Esophagus squamous epithelium (tissue), 4 donors: ENCODE data around the gene APAF1.

ENCODE experiments used
- POLR2A ChIP-seq, 4 donors: fragments of 450-650 bp; IDR thresholded peaks; one replicate each; pipeline ENCODE4 v1.6.1; 2017; ENCODE audit warnings: antibody characterized with exemption in 4 of 4, mild to moderate bottlenecking in 4 of 4, moderate library complexity in 3 of 4
- TF ChIP-seq, protein P1 (sequence below), 6 experiments: fragments of 450-650 bp in 4 of 6; fragments of 200-600 bp in 2 of 6; sonication (generic) in 2 of 6; IDR thresholded peaks; one replicate each; pipeline ENCODE4 v1.5.1; 2016 to 2019; ENCODE audit warnings: antibody characterized with exemption in 6 of 6, mild to moderate bottlenecking in 4 of 6, moderate library complexity in 4 of 6

DNA sequence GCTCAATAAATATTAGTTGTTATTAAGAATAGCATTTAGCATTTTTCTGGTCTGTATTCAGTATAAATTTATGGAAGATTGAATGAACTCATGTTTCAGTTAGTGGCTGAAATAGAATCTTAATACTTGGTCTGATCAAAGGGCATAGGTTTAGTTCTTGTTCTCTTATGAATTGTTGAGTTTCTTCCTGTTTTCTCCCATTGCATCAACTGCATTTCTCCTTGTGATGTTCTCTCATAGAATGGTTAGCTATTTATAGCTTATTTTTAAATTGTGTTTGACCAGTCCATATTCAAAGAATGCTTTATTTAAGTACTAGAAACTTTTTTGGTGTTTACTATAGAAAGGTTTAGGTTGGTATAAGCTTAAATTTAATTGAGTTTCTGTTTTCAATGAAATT is 29.8 kb downstream of the APAF1 start:
- TF ChIP-seq, protein P1, sequence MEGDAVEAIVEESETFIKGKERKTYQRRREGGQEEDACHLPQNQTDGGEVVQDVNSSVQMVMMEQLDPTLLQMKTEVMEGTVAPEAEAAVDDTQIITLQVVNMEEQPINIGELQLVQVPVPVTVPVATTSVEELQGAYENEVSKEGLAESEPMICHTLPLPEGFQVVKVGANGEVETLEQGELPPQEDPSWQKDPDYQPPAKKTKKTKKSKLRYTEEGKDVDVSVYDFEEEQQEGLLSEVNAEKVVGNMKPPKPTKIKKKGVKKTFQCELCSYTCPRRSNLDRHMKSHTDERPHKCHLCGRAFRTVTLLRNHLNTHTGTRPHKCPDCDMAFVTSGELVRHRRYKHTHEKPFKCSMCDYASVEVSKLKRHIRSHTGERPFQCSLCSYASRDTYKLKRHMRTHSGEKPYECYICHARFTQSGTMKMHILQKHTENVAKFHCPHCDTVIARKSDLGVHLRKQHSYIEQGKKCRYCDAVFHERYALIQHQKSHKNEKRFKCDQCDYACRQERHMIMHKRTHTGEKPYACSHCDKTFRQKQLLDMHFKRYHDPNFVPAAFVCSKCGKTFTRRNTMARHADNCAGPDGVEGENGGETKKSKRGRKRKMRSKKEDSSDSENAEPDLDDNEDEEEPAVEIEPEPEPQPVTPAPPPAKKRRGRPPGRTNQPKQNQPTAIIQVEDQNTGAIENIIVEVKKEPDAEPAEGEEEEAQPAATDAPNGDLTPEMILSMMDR (IDR thresholded peaks at IDR 0.05): no peak
- TF ChIP-seq POLR2A (IDR thresholded peaks at IDR 0.05): no peak
